PC-9 (cell line): ENCODE results near the gene MS4A7. TPM values are rescaled to one million over a fixed set of nuclear protein-coding genes. Genes with fewer than 3 reads are reported as not detected.

ENCODE experiments used
- BruUV-seq: library from RNA; stranded (reverse); fragments of 400-500 nt; replicated peaks from 2 replicates; lab custom pipeline; 2021; lab: Mats Ljungman, UMichigan
- CTCF ChIA-PET: fragments of 300-600 bp; sonication (Branson Sonifier 250); formaldehyde crosslinking; loops from one replicate; lab custom pipeline; 2022; ENCODE audit warnings: antibody characterized with exemption; lab: Charles Lee
- POLR2A ChIA-PET: fragments of 300-600 bp; sonication (Branson Sonifier 250); formaldehyde crosslinking; loops from one replicate; lab custom pipeline; 2022; ENCODE audit warnings: antibody characterized with exemption; ENCODE audit not compliant: unreplicated experiment; lab: Charles Lee
- DNase-seq, 2 experiments: peaks; one replicate each; pipeline versions ENCODE4 v3.0.0 to v3.0.0-alpha.2; 2015 to 2022; ENCODE audit warnings: mixed read lengths in 1 of 2
- H2AFZ ChIP-seq: fragments of 200-600 bp; sonication (generic); 2 replicates; pipeline ENCODE4 v1.8.1; 2017; ENCODE audit warnings: antibody characterized with exemption
- H3F3A ChIP-seq: fragments of 200-600 bp; sonication (generic); 2 replicates; pipeline ENCODE4 v1.8.1; 2017; ENCODE audit warnings: antibody characterized with exemption, mild to moderate bottlenecking, low read depth; ENCODE audit not compliant: insufficient read depth
- H3K27ac ChIP-seq: fragments of 200-600 bp; sonication (generic); 2 replicates; pipeline ENCODE4 v1.6.1; 2016; ENCODE audit warnings: mixed run types
- H3K27me3 ChIP-seq: fragments of 200-600 bp; sonication (generic); 2 replicates; pipeline ENCODE4 v1.6.1; 2016; ENCODE audit warnings: low read depth, mixed run types; ENCODE audit not compliant: insufficient read depth
- H3K36me3 ChIP-seq: fragments of 200-600 bp; sonication (generic); 2 replicates; pipeline ENCODE4 v1.6.1; 2016; ENCODE audit warnings: low read depth, mixed run types
- H3K4me1 ChIP-seq: fragments of 200-600 bp; sonication (generic); replicated peaks from 2 replicates; pipeline ENCODE4 v1.6.1; 2016; ENCODE audit warnings: mixed run types; ENCODE audit not compliant: insufficient read depth
- H3K4me2 ChIP-seq: fragments of 200-600 bp; sonication (generic); 2 replicates; pipeline ENCODE4 v1.6.1; 2017; ENCODE audit warnings: mixed run types
- H3K4me3 ChIP-seq: fragments of 200-600 bp; sonication (generic); 2 replicates; pipeline ENCODE4 v1.6.1; 2016; ENCODE audit warnings: mixed run types
- H3K79me2 ChIP-seq: fragments of 200-600 bp; sonication (generic); 2 replicates; pipeline ENCODE4 v1.6.1; 2017; ENCODE audit warnings: low read depth, mixed run types
- H3K9me2 ChIP-seq: fragments of 200-600 bp; sonication (generic); 2 replicates; pipeline ENCODE4 v1.8.1; 2017; ENCODE audit warnings: mild to moderate bottlenecking; ENCODE audit not compliant: insufficient read depth
- H3K9me3 ChIP-seq: fragments of 200-600 bp; sonication (generic); 2 replicates; pipeline ENCODE4 v1.8.1; 2016; ENCODE audit warnings: low read depth; ENCODE audit not compliant: insufficient read depth
- H4K20me1 ChIP-seq: fragments of 200-600 bp; sonication (generic); 2 replicates; pipeline ENCODE4 v1.8.1; 2017; ENCODE audit not compliant: insufficient read depth
- EZH2 ChIP-seq: fragments of 200-600 bp; sonication (generic); IDR thresholded peaks from 2 replicates; pipeline ENCODE4 v1.8.0; 2017; ENCODE audit warnings: antibody characterized with exemption, low read depth
- intact Hi-C: fragments of 100-400 bp; cut with micrococcal nuclease; formaldehyde crosslinking; loops from one replicate; pipeline ENCODE4 v1.10.0; 2022; ENCODE audit not compliant: unreplicated experiment
- total RNA-seq: library from RNA; stranded (reverse); gene quantifications from 2 replicates; pipeline ENCODE4 v1.2.3, GENCODE V29; 2021
- TF ChIP-seq, protein P1 (sequence below): fragments of 200-600 bp; sonication (generic); conservative IDR thresholded peaks from 2 replicates; pipeline ENCODE4 v1.6.1; 2017; ENCODE audit warnings: mixed run types, antibody characterized with exemption, mild to moderate bottlenecking, moderate library complexity

Gene MS4A7
- total RNA-seq, 1 experiment from 2014 or later, result not detected

DNA sequence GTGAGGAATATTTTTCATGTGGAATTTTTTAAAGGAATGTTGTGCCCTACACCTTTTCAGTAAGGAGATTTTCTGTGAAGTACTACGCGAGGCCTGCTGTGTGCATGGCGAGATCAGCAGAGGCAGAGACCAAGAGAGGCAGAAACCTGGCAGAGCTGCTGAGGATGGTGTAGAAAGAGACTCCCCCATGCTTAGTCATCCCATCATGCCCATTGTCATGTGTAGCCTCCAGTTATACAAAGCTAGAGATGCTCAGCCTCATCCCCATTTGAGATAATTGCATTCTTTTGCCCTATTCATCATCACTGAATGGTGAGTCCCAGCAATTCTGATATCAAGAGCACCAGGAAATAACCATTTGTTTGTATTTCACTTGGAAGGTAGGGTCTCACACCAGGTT, 3.0 kb upstream of the MS4A7 start:
- CTCF ChIA-PET, result no interaction called here
- TF ChIP-seq, protein P1, sequence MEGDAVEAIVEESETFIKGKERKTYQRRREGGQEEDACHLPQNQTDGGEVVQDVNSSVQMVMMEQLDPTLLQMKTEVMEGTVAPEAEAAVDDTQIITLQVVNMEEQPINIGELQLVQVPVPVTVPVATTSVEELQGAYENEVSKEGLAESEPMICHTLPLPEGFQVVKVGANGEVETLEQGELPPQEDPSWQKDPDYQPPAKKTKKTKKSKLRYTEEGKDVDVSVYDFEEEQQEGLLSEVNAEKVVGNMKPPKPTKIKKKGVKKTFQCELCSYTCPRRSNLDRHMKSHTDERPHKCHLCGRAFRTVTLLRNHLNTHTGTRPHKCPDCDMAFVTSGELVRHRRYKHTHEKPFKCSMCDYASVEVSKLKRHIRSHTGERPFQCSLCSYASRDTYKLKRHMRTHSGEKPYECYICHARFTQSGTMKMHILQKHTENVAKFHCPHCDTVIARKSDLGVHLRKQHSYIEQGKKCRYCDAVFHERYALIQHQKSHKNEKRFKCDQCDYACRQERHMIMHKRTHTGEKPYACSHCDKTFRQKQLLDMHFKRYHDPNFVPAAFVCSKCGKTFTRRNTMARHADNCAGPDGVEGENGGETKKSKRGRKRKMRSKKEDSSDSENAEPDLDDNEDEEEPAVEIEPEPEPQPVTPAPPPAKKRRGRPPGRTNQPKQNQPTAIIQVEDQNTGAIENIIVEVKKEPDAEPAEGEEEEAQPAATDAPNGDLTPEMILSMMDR, result no peak
- no peak for TF ChIP-seq EZH2

DNA sequence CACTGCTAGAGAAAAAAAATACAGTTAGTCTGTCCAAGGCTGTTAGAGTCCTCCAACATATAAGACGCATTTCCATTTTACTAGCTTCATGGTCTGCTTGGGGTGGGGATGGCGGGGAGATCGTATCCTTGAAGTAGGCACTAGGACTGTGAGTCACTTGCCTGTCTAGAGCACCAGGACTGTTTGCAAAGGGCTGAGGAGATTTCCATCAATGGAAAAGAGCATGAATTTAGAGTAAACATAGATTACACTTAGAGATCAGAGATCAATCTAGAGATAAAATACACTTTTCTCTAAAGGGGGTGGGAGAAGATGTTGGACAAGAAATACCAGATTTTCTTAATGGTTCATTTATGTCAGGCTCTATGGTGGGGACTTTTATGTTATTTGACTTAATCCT, 1.7 kb upstream of the MS4A7 start:
- H3K4me3 ChIP-seq, result no peak overlapping the region
- no peaks in the 10 kb centered on the region for H3F3A ChIP-seq
- no peaks in the 10 kb centered on the region for H3K79me2 ChIP-seq
- no peak overlapping the region for H3K27ac ChIP-seq
- no peaks in the 10 kb centered on the region; the same call in 1 of the 2 replicates for H4K20me1 ChIP-seq
- intact Hi-C loops, result no loop called here
- TF ChIP-seq EZH2, result no peak
- TF ChIP-seq, protein P1, result no peak
- H3K36me3 ChIP-seq, result no peaks in the 10 kb centered on the region
- BruUV-seq, result no TSS peak
- no peaks in the 10 kb centered on the region for H3K9me2 ChIP-seq
- peak in 1 of 2 experiments; percentile 51 for DNase-seq
- H3K9me3 ChIP-seq, result peaks cover 3% of the 10 kb centered on the region; the same call in 1 of the 2 replicates
- 0 out of 2 replicates have a peak, but pooled peaks cover 3% of the 10 kb centered on the region for H3K4me1 ChIP-seq
- H3K4me2 ChIP-seq, result peak overlapping the region; percentile 21; the same call in 1 of the 2 replicates
- POLR2A ChIA-PET, result no interaction called here
- H3K27me3 ChIP-seq, result peaks cover 48% of the 10 kb centered on the region; the same call in 1 of the 2 replicates
- no peak overlapping the region for H2AFZ ChIP-seq
- CTCF ChIA-PET, result no interaction called here

More for the DNA sequence above, 3.0 kb upstream of the MS4A7 start:
- H4K20me1 ChIP-seq, result no peaks in the 10 kb centered on the region; the same call in 1 of the 2 replicates
- POLR2A ChIA-PET, result no interaction called here
- H3K27me3 ChIP-seq, result peaks cover 40% of the 10 kb centered on the region; the same call in 1 of the 2 replicates
- H3K27ac ChIP-seq, result no peak overlapping the region
- no peak for DNase-seq
- H3K4me1 ChIP-seq, result peaks cover 12% of the 10 kb centered on the region; the same call in 1 of the 2 replicates
- H3K4me3 ChIP-seq, result no peak overlapping the region
- H3K9me3 ChIP-seq, result peaks cover 3% of the 10 kb centered on the region; the same call in 1 of the 2 replicates
- BruUV-seq, result no TSS peak
- H3K9me2 ChIP-seq, result no peaks in the 10 kb centered on the region
- H2AFZ ChIP-seq, result no peak overlapping the region
- intact Hi-C loops, result no loop called here
- no peak overlapping the region for H3K4me2 ChIP-seq
- H3F3A ChIP-seq, result no peaks in the 10 kb centered on the region
- H3K36me3 ChIP-seq, result no peaks in the 10 kb centered on the region
- H3K79me2 ChIP-seq, result no peaks in the 10 kb centered on the region

DNA sequence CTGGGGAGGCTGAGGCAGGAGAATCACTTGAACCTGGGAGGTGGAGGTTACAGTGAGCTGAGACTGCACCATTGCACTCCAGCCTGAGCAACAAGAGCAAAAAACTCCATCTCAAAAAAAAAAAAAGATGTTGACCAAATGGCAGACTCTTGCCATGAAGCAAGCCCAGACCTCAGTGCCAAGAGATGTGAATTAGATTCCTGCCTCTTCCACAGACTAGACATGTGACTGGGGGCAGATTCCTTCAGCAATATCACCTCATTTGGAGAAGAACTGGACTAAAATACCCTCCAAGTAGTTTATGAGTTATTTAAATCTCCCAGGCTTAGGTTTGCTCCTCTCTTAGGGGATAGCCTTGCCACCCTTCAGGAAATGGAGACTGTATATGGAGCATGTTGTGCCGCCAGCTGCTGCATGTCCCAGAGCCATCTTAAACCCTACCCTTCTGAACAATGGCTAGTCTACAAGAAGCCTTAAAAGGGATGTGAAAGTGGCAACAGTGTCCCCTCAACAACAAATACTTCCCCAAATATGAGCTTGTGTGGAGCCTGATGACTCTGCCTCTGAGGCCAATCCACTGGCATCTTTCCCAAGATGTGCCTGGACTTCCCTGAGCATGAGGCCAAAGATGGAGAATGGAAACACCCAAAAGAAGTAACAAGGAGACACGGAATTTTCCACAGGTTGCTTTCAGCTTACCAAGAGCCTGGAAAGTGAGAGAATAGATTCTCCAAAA, 763 bp upstream of the MS4A7 start:
- no TSS peak for BruUV-seq
- Histone ChIP-seq H3K27me3 (peaks cover 41% of the 10 kb centered on the region; the same call in 1 of the 2 replicates), H3K9me3 (no peaks in the 10 kb centered on the region), H3K4me1 (no peaks in the 10 kb centered on the region), H3K27ac (no peak overlapping the region), H3F3A (no peaks in the 10 kb centered on the region), H3K9me2 (no peaks in the 10 kb centered on the region), H3K4me2 (no peak overlapping the region), H3K36me3 (no peaks in the 10 kb centered on the region), H3K79me2 (no peaks in the 10 kb centered on the region), H2AFZ (no peak overlapping the region), H4K20me1 (no peaks in the 10 kb centered on the region), H3K4me3 (no peak overlapping the region)
- no peak for DNase-seq
- ChIA-PET CTCF (no interaction called here), POLR2A (no interaction called here)
- intact Hi-C loops, result no loop called here
- TF ChIP-seq EZH2, result no peak
- TF ChIP-seq, protein P1, result no peak
